Activated T-helper 2 cell treated with anti-CD3 and anti-CD28 coated beads, Interferon-gamma antibody, Interleukin-2, Interleukin-4, amounts not matched to agents 10 μg/mL and 5 μg/mL and 100 μg/mL, durations not matched to agents 14 hours and 24 hours and 36 hours (primary cell): Measurements from ENCODE around the gene PCNX3. TPM values are rescaled to one million over a fixed set of nuclear protein-coding genes. Genes with fewer than 3 reads are reported as not detected.
A peak's percentile ranks its signal among the peaks of the same experiment; 100 is the strongest.
"Not testable (repeated sequence)": the region's sequence is repeated elsewhere in the genome, so short reads cannot be mapped to it uniquely, and the experiment has no call there.

ENCODE experiments used
- DNase-seq: peaks from one replicate; pipeline ENCODE4 v3.0.0; 2021; ENCODE audit warnings: low spot score
- H3K27ac Mint-ChIP-seq: one replicate; pipeline ENCODE4 v1.8.0; 2021; ENCODE audit warnings: mixed read lengths
- H3K27me3 Mint-ChIP-seq: one replicate; pipeline ENCODE4 v1.8.0; 2021; ENCODE audit warnings: low read depth, mixed read lengths
- H3K36me3 Mint-ChIP-seq: one replicate; pipeline ENCODE4 v1.8.0; 2021; ENCODE audit warnings: low read depth, mixed read lengths
- H3K4me1 Mint-ChIP-seq: one replicate; pipeline ENCODE4 v1.8.0; 2021; ENCODE audit warnings: low read depth, mixed read lengths
- H3K4me3 Mint-ChIP-seq: one replicate; pipeline ENCODE4 v1.8.0; 2021; ENCODE audit warnings: low read depth, mild to moderate bottlenecking, moderate library complexity, mixed read lengths
- H3K9me3 Mint-ChIP-seq: one replicate; pipeline ENCODE4 v1.8.0; 2021; ENCODE audit warnings: mixed read lengths
- intact Hi-C: fragments of 100-400 bp; cut with micrococcal nuclease; formaldehyde crosslinking; loops from one replicate; pipeline ENCODE4 v1.15.1; 2023
- total RNA-seq: library from RNA; stranded (reverse); gene quantifications from 2 replicates; pipeline ENCODE4 v1.2.3, GENCODE V29; 2022

Gene PCNX3
- total RNA-seq, 1 donor from 2014 or later = 43.6 TPM

DNA sequence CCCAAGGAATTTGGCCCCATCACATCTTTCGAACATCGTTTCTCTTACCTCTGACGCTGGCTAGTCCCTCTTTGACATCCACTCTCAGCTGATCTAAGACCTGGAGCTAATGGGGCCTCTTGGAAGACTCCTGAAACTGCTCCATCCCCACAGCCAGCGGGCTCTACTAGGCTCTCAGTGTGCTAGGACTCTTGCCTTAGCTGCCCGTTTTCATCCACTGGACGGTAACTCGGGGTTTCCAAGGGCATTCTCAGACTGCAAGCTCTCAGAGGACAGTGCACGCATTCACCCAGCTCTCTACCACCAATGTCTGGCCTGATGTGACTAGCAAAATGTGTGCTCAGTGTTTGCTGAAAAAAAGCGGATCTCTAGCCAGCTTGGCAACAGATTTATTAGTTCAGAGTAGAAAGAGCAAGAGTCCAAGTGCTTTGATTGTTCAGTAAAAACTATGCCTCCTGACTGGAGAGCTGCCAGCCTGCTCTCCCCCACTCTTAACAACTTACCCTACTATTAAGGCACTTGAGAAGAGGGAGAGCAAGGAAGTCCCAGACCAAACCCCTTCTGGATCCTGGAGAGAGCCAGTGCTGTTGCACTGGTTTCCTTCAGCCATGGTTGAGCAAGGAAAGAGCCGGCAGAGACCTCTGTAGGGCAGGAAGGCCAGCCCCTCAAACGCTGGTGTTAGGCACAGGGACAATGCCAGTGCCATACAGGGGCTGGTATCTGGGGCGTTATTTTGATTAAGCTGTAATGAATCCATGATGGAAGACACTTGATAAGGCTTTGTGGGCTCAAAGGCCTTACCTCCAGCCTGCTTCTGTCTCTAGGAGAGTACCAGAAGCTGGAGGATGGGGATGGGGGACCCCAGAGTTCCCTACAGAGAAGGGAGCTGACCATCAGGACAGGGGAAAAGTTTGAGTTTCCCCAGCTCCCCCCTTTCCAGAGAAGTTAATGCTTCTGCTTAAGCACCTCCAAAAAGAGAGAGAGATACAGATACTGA lies 38.0 kb downstream of the PCNX3 start:
- DNase-seq = no peak
- Mint-ChIP-seq H3K4me3 (peak overlapping the region; percentile 79), H3K36me3 (peaks cover 61% of the 10 kb centered on the region), H3K27me3 (no peaks in the 10 kb centered on the region), H3K9me3 (no peaks in the 10 kb centered on the region), H3K27ac (peak overlapping the region; percentile 88), H3K4me1 (peaks cover 30% of the 10 kb centered on the region)
- intact Hi-C loops = loop anchor here (1.0 to 5.0 kb wide), 2 partner anchors 9 to 81 kb away; partner anchors contain the start of genes FAM89B, RELA and ZNRD2

DNA sequence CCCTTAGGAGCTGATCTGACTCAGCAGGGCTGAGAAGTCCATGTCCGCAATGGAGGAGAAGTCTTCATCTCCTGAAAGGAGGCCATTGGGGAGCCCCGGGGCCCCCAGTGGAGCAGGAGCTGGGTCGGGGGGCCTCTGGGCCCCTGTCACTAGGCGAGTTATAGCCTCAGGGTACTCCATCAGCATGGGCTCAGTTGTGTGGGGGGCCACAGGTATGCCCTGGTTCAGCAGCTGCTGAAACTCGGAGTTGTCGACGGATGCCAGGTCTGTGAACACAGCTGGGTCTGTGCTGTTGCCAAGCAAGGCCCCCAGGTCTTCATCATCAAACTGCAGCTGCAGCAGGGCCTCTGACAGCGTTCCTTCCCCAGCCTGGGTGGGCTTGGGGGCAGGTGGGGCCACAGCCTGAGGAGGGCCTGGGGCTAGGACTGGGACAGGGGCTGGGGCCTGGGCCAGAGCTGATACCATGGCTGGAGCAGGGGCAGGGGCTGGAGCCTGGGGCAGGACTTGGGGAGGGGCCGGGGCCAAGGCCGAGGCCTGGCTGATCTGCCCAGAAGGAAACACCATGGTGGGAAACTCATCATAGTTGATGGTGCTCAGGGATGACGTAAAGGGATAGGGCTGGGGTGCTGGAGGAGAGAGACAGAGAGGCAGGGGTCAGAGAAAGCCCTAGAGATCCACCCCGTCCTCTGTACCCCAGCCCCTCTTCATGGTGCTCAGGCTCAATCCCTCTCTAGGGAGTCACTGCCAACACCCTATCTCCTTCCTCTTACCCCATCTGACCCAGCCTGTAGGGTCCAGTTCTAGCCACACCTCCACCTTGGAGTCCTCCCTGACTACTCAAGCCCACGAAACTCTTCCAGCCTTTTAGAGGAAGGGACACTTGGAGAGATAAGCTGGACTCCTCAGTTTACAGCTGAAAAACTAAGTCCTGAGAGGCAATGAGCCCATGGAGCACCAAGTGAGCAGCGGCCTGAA lies 39.1 kb downstream of the PCNX3 start:
- Mint-ChIP-seq H3K9me3 (no peaks in the 10 kb centered on the region), H3K27ac (no peak overlapping the region), H3K4me3 (no peak overlapping the region), H3K36me3 (peaks cover 68% of the 10 kb centered on the region), H3K4me1 (peaks cover 35% of the 10 kb centered on the region), H3K27me3 (no peaks in the 10 kb centered on the region)
- DNase-seq = no peak
- intact Hi-C loops = loop anchor here (5.0 kb wide), 1 partner anchor 82 kb away; the partner anchor contains the start of genes FAM89B and ZNRD2

DNA sequence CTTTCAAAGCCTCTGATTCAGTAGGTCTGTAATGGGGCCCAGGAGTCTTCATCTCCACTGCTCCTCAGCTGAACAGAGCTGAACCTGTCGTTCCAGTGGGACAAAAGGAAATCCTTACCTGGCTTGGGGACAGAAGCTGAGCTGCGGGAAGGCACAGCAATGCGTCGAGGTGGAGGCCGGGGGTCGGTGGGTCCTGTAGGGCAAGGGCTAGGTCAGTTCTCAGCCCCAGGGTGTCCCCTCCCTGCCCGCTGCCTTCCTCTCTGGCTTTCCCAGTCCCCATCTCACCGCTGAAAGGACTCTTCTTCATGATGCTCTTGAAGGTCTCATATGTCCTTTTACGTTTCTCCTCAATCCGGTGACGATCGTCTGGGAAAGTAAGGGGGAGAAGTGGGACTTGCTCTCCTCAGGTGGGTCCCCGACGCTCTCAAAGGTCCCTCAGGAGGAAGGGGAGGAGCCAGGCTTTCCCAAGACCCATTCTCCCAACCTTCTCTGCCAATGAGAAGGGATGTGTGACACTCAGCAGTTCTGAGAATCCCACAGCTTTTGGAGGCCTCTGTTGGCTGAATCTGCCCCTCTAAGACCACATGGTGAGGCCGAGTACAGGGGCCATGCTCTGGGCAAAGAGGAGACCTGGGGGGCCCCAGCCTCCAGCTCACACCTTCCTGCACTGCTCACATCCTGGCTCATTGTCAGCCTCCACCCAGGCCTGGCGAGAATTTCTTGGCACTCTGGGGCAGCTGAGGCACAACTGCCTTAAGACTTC lies 40.2 kb downstream of the PCNX3 start:
- Mint-ChIP-seq H3K4me1 (peaks cover 37% of the 10 kb centered on the region), H3K9me3 (no peaks in the 10 kb centered on the region), H3K4me3 (no peak overlapping the region), H3K27ac (peak overlapping the region; percentile 0), H3K36me3 (peaks cover 69% of the 10 kb centered on the region), H3K27me3 (no peaks in the 10 kb centered on the region)
- intact Hi-C loops = no loop called here
- no peak for DNase-seq

DNA sequence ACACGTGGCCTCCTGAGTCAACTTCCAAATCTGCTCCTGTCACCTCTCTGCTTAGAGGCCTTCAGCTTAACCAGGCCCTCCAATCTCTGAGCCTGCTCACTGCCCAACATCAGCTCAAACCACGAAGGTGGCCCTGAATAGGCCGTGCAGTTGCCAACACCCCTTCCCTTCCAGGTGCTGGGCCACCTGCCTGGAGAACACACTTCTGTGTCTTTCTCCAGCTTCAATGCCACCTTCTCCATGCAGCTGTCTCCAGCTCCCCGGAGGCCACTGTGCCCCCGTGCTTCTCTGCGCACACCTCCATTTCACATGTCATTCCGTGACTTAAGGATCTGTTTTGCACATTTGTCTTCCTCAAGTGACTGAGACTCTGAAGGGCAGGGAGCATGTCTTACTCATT lies 41.9 kb downstream of the PCNX3 start:
- Mint-ChIP-seq H3K4me3 (no peak overlapping the region), H3K27me3 (no peaks in the 10 kb centered on the region), H3K27ac (no peak overlapping the region), H3K9me3 (no peaks in the 10 kb centered on the region), H3K36me3 (peaks cover 74% of the 10 kb centered on the region), H3K4me1 (peaks cover 32% of the 10 kb centered on the region)
- DNase-seq = no peak
- intact Hi-C loops = no loop called here

DNA sequence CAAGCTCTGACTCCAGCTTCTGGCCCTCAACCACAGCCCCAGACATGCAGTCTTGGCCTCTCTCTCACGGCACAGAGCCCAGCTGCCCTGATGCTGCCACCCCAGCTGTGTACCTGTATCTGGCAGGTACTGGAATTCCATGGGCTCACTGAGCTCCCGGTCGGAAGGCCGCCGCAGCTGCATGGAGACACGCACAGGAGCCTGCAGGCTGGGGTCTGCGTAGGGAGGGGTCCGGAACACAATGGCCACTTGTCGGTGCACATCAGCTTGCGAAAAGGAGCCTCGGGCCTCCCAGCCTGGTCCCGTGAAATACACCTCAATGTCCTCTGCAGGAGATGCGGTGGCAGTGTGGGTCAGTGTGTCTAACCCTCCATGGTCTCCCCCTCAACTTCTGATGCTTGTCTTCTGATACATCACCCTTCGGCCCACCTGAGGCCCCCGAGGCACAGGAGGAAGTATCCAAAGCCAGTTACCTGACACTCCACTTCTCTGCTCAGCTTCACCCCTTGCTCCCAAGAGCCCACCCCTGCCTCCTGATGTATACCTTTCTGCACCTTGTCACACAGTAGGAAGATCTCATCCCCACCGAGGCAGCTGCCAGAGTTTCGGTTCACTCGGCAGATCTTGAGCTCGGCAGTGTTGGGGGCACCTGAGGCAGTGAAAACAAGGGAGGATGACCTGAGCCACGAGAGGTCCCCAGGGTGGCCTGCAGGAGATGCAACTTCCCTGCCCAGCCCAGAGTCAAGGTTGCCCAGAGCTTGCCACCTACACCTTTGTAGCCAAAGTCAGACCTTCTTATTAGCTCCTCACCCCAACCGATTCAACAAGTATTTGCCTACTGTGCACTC lies 42.8 kb downstream of the PCNX3 start:
- Mint-ChIP-seq H3K9me3 (no peaks in the 10 kb centered on the region), H3K27me3 (no peaks in the 10 kb centered on the region), H3K4me1 (peaks cover 26% of the 10 kb centered on the region), H3K4me3 (no peak overlapping the region), H3K36me3 (peaks cover 74% of the 10 kb centered on the region), H3K27ac (no peak overlapping the region)
- no peak for DNase-seq
- intact Hi-C loops = no loop called here

DNA sequence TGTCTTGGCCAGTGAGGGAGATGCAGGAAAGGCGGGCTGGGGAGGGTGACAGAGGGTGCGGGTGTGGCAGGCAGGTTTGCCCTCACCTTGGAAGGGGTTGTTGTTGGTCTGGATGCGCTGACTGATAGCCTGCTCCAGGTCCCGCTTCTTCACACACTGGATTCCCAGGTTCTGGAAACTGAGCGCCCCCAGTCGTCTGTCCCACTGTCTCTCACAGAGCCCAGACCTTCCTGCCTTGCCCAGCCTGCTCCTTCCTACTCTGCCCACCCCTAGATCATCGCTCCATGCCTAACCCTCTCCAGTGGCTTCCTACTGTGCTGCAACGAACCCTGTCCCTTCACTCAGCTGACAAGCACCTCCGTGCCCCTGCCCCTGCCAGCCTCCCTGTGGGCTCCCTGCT lies 44.5 kb downstream of the PCNX3 start:
- H3K27ac Mint-ChIP-seq = peak overlapping the region; percentile 71
- DNase-seq = no peak
- intact Hi-C loops = no loop called here
- no peaks in the 10 kb centered on the region for H3K9me3 Mint-ChIP-seq
- no peaks in the 10 kb centered on the region for H3K27me3 Mint-ChIP-seq
- peaks cover 63% of the 10 kb centered on the region for H3K36me3 Mint-ChIP-seq
- peaks cover 25% of the 10 kb centered on the region for H3K4me1 Mint-ChIP-seq
- peak overlapping the region; percentile 56 for H3K4me3 Mint-ChIP-seq

DNA sequence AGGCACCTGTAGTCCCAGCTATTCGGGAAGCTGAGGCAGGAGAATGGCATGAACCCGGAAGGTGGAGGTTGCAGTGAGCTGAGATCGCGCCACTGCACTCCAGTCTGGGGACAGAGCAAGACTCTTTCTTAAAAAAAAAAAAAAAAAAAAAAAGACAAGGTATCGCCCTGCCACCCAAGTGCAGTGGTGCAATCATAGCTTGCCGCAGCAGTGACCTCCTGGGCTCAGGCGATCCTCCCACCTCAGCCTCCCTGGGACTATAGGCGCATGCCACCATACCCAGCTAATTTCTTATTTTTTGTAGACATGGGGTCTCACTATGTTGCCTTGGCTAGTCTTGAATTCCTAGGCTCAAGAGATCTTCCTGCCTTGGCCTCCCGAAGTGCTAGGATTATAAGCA lies 45.3 kb downstream of the PCNX3 start:
- H3K27me3 Mint-ChIP-seq, H3K27ac Mint-ChIP-seq, intact Hi-C loops, DNase-seq, H3K9me3 Mint-ChIP-seq: not testable (repeated sequence)
- H3K4me1 Mint-ChIP-seq = peaks cover 25% of the 10 kb centered on the region
- peaks cover 54% of the 10 kb centered on the region for H3K36me3 Mint-ChIP-seq
- peak overlapping the region; percentile 83 for H3K4me3 Mint-ChIP-seq

DNA sequence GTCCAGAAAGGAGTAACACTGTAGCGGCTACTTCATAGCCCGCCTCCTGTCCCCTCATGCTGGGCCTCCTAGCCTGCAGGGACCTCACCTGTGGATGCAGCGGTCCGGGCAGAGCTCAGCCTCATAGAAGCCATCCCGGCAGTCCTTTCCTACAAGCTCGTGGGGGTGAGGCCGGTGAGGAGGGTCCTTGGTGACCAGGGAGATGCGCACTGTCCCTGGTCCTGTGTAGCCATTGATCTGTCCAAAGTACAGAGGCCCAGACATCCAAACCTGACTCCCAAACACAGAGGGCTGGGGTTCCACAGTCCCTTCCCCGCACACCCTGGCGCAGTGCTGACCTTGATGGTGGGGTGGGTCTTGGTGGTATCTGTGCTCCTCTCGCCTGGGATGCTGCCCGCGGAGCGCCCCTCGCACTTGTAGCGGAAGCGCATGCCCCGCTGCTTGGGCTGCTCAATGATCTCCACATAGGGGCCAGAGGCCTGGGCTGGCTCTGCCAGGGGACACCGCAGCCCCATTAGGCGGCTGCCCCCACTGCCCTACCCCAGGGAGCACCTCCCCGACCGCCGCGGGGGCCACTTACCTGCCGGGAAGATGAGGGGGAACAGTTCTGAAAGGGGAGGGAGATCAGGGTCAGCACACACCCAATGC lies 46.1 kb downstream of the PCNX3 start:
- no peaks in the 10 kb centered on the region for H3K27me3 Mint-ChIP-seq
- DNase-seq = no peak
- intact Hi-C loops = loop anchor here (1.0 to 2.0 kb wide), 3 partner anchors 8 to 197 kb away; partner anchors contain the start of genes CFL1, MAP3K11 and PCNX3
- H3K36me3 Mint-ChIP-seq = peaks cover 47% of the 10 kb centered on the region
- peak overlapping the region; percentile 20 for H3K27ac Mint-ChIP-seq
- H3K4me1 Mint-ChIP-seq = peaks cover 21% of the 10 kb centered on the region
- no peaks in the 10 kb centered on the region for H3K9me3 Mint-ChIP-seq
- H3K4me3 Mint-ChIP-seq = peak overlapping the region; percentile 83

DNA sequence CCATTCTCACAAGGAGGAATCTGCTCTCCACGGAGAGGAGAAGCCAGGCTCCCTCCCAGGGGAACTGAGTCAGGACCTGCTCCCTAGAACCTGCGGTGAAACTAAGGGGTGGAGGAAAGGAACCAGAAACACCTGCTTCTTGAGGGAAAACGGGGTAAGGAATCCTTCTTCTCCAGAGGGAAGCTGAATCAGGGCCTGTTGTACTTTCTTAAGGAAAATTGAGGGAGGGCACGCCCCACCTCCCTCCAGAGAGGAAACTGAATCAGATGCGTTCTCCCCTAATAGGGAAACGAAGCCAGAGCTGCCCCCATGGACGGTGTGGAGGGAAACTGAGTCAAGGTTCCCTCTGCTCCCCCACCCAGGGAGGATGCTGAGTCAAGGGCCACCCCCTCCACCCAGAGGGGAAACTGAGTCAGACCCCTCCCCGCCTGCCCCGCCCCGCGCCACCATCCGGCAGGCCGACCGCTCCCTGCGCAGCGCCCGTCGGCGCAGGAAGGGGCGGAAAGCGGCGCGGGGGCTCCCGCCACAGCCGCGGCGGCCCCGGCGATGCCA lies 46.7 kb downstream of the PCNX3 start:
- Mint-ChIP-seq H3K27me3 (no peaks in the 10 kb centered on the region), H3K27ac (peak overlapping the region; percentile 20), H3K9me3 (no peaks in the 10 kb centered on the region), H3K4me3 (peak overlapping the region; percentile 83), H3K36me3 (peaks cover 41% of the 10 kb centered on the region), H3K4me1 (peaks cover 20% of the 10 kb centered on the region)
- no peak for DNase-seq
- intact Hi-C loops = loop anchor here (1.0 to 2.0 kb wide), 3 partner anchors 9 to 196 kb away; partner anchors contain the start of genes CFL1, MAP3K11 and PCNX3

DNA sequence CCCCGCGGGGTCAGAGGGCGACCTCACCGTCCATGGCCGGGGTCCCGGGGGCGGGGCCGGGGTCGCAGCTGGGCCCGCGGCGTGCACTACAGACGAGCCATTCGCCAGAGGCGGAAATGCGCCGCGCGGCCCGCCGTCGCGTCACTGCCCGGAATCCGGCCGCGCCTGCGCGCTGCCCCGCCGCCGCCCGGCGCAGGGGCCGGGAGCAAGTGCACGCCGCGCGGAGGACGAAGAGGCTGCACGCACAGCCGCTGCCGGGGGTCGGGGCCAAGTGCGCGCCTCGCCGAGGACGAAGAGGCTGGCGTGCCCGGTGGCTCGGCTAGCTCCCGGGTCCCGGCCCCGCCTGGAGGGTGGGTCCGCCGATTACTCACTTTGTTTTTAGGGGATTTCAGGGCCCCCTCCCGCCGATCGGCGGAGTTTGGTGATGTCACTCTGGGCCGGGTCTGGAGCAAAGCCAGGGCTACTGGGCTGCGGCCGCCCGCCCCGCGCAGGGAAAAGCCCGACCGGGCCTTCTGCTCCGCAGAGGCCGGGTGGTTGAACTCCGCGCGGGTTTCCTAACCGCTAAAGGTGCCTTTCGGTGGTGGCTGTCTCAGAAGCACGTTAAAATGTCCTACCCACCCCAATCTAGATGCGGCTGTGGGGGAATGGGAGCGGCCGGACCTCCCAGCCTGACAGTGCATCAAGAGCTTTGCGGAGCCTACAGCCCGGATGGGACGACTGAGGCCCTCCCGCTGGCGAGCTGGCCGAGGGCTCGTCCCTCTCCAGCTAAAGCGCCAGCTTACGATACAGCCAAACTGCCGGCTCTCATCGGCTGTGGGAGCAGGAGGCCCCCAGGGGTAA lies 47.4 kb downstream of the PCNX3 start, which contains the start of gene RELA:
Gene RELA (minus strand): TSS at position 118 of the 840 bp plus-strand sequence. CDS start 84 bp downstream, at position 34.
- Mint-ChIP-seq H3K36me3 (peaks cover 34% of the 10 kb centered on the region), H3K27me3 (no peaks in the 10 kb centered on the region), H3K27ac (peak within 1 kb of the TSS; percentile 92), H3K9me3 (no peaks in the 10 kb centered on the region), H3K4me3 (peak within 1 kb of the TSS; percentile 86), H3K4me1 (peaks cover 19% of the 10 kb centered on the region)
- intact Hi-C loops = loop anchor here (1.0 to 2.0 kb wide), 3 partner anchors 10 to 196 kb away; partner anchors contain the start of genes CFL1, MAP3K11 and PCNX3
- peak; percentile 87 for DNase-seq
